ENCODE results near the gene EXOC8.

EXOC8 gene, protein sequence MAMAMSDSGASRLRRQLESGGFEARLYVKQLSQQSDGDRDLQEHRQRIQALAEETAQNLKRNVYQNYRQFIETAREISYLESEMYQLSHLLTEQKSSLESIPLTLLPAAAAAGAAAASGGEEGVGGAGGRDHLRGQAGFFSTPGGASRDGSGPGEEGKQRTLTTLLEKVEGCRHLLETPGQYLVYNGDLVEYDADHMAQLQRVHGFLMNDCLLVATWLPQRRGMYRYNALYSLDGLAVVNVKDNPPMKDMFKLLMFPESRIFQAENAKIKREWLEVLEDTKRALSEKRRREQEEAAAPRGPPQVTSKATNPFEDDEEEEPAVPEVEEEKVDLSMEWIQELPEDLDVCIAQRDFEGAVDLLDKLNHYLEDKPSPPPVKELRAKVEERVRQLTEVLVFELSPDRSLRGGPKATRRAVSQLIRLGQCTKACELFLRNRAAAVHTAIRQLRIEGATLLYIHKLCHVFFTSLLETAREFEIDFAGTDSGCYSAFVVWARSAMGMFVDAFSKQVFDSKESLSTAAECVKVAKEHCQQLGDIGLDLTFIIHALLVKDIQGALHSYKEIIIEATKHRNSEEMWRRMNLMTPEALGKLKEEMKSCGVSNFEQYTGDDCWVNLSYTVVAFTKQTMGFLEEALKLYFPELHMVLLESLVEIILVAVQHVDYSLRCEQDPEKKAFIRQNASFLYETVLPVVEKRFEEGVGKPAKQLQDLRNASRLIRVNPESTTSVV

DNA sequence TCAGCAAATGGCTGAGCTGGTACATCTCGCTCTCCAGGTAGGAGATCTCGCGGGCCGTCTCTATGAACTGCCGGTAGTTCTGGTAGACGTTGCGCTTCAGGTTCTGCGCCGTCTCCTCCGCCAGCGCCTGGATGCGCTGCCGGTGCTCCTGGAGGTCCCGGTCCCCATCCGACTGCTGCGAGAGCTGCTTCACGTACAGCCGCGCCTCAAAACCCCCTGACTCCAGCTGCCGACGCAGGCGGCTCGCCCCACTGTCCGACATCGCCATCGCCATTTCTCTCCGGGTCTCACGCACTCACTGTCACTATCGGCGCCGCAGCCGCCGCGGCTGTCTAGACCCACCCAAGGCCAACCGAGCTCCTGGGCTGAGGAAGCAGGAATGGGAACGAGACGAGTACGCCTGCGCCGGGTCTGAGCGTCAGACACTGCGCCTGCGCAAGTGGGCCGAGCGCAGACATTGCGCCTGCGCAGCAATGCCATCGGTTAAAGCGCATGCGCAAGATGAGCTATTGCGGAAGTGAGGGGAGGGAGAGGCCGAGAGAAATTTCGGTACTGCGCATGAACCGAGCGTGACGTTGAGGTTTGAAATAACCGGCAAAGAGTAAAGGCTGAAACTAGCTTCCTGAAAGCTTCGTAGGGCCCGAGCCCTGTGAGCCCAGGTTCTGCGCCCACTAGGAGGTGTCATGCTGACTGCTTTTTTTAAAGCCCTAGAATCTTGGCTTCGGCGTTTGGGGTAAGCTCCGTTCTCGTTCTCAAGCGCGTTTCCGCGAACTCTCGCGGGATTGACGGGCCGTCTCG is at the start of gene EXOC8:
EXOC8 (minus strand) TSS at position 381 of the 798 bp plus-strand sequence; CDS start at position 274, 107 bp downstream.
- DNase-seq: peak; percentile 99

DNA sequence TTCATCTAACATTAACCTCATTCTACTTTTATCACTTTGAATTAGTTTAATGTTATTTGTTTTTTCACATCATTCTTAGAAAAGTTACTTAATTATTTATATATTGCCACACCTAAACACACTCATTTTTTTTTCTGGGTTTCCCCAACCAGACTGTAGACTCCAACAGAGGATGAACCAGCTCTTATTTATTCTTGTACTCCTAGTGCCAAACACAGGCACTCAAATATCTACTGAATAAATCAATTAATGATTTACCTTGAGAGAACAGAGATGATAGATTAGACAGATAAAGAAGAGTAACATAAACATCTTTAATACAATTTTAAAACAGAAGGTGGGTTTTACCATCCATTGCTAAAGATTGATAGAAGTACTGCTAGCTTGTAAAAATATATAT is 48.8 kb upstream of the EXOC8 start:
- DNase-seq: no peak

DNA sequence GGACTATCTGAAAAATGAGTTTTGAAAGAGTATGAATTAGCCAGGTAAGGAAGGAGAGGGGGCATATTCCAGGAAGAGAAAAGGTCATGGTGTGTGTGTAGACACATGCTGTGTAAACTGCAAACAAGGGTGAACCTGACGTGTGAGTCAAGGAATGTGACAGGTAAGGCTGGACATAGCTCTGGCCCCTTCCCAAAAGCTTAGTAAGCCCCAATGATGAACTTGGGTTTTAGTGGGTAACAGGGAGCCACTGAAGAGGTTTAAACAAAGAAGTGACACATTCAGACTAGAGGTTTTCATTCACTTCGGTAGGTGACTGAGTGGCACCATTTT is 47.7 kb upstream of the EXOC8 start:
- no peak for DNase-seq

DNA sequence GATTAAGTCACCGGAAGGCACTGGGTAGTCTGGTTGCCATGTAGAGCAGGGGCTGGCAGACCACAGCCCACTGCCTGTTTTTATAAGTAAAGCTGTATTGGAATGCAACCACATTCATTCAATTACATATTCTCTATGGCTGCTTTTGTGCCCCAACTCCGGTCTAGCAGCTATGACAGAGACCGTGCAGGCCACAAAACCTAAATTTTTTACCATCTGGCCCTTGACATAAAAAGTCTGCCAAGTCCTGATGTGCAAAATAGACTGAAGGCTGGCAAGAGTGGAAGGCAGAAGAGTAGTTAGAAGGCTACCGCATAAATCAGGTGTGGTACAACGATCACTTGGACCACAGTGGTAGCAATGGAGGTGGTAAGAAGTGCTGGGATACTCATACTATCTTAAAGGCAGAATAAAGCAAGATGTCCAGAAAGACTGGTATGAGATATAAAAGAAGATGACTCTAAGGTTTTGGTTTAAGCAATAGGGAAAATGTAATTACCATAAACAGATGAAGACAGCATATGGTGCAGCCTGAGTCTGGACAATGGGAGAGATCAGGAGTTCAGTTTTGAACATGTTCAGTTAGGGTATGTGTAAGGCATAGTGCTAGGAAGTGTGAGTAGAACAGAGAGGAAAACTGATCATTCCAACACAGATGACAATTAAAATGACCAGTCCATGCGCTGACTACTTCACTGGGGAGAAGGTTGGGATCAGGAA is 47.2 kb upstream of the EXOC8 start:
- DNase-seq: no peak

DNA sequence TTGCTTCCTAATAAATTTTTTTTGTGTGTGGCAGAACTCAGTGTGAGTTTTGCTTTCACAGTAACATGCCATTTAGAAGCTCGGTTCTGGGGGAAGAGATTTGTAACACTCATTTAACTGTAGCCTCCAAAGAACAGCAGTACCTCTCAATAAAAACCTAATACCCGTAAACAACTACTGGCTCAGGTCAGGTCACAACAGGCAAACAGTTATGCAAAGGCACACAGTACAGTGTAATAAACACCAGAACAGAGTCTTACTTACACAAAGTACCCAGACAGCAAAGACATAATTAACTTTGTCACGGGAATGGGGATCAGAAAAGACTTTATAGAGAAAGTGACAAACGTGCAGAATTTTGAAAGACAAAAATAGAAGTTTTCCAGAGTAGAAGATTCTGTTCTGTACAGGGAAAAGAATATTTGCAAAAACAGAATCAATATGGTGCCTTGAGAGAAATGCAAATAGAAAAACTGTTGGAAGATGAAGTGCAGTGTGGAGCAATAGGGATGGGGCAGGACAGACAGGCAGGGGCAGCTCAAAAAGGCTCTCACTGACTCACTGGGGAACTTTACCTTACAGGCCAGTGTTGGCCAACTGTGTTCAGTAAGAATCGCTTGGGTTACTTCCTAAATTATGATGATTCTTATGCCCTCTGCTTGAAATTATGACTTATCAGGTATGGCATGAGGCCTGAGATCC is 45.7 kb upstream of the EXOC8 start:
- DNase-seq: no peak

DNA sequence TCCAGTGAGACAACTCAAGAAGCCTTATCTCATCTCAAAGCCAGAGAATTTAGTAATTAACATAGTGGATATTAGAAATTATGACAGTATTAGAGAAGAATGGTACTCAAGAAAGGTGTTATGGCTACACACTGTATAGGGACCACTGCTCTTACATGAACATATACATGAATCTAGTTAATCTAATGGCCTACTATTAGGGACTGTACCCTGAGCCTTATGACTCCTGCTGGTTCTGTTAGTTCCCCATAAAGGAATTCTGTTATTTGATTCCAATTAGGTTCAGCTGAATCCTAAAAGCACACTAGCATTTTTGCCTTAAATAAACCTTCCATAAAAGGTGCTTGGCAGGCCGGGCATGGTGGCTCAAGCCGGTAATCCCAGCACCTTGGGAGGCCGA is 44.8 kb upstream of the EXOC8 start:
- no peak for DNase-seq

DNA sequence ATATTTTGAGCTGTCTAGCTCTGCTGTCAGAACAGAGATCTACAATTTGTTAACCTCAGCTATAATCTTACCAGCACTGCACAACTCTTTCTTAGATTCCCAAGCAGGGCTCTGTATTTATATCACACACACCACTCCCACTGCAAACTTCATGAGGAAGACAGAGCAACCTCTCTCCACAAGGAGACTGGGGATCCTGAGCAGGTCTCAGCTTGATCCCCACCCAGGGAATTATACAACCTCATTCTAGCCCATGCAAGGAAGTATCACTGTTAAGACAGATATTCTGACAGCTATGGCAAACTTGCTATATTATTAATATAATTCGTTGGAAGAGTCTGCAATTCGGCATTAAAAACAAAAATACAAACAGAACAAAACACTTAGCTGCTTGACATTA is 44.1 kb upstream of the EXOC8 start:
- no peak for DNase-seq

DNA sequence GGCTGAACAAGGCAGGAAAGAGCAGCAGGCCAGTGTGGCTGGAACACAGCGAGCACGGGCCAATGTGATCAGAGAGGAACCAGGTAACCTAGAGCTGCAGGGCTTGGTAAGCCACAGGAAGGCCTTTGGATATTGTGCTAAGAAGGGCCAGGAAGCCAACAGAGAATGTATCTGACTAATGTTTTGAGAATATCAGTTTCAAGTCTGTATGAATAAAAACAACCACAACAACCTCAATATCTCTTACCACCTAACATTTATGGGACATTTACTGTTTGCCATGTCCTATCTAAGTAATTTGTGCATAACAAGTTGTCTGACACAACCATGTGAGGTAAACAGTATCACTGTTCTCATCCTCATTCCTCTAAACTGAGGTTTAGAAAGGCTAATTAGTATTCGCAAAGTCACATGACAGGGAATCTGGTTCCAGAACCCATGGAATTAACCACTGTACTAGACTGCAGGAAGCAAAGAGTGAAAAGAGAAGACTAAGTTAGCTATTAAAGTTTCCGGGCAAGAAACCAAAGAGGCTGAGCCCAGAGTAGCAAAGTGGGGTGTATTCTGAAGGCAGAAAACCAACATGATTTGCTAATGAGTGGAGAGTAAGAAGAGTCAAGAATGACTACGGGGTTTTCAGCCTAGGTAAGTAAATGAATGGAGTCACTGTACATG is 39.4 kb upstream of the EXOC8 start:
- no peak for DNase-seq

DNA sequence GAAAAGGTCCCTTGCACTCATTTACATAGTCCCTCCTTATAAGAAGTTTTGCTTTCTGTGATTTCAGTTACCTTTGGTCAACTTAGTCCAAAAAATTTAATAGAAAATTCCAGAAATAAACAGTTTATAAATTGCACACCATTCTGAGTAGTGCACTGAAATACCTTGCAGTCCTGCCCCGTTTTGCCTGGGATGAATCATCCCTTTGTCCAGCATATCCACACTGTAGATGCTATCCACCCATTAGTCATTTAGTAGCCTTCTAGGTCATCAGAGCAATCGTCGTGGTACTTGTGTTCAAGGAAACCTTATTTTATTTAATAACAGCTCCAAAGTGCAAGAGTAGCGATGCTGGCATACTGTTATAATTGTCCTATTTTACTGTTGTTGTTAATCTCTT is 38.4 kb upstream of the EXOC8 start:
- no peak for DNase-seq

DNA sequence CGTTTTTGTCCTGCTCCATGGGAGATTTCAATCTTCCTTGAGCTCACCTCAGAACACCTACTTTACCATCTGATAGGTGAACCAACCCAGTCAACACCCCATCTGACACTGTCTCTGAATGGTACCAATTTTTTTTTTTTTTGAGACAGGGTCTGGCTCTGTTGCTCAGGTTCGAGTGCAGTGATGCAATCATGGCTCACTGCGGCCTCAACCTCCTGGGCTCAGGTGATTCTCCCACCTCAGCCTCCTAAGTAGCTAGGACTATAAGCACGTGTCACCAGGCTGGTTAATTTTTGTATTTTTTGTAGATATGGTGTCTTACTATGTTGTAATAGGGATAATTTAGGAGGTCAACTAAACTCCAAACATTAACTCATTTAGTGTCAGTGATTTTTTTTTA is 36.7 kb upstream of the EXOC8 start:
- DNase-seq: no peak

DNA sequence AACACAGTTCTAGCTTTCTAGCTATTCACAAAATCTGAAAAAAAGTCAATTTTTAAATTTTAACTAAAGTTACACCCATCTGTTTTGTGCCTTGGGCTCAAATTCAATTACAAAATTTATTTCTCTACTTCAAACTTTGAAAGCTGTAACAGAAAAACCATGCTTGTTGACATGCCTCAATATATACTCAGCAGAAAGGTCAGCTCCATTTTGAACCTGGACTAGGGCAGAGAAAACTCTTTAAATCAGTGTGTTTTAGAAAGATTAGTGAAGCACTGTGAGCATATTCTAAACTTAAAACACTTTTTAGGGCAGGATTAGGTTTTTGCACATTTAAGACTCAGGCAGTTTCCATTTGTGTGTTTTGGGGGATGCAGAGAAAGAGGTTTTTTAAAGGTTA is 34.8 kb upstream of the EXOC8 start:
- no peak for DNase-seq

DNA sequence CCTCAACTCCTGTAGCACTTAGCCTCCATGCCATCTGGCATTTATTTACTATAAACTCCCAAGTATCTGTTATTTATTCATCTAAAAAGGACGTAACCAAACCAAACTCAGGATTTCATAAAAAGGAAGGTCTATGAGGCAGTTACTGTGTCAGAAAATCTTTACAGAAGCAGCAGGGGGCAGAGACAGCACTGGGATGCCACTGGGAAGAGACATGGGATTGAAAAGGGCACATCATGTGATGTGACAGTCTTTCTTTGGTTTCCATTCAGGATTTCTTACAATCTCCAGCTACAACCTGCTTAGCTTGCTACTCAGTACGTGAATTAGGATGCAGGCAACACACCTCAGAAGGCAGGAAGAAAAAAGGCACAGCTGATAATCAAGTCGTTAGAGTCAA is 31.6 kb upstream of the EXOC8 start:
- no peak for DNase-seq

DNA sequence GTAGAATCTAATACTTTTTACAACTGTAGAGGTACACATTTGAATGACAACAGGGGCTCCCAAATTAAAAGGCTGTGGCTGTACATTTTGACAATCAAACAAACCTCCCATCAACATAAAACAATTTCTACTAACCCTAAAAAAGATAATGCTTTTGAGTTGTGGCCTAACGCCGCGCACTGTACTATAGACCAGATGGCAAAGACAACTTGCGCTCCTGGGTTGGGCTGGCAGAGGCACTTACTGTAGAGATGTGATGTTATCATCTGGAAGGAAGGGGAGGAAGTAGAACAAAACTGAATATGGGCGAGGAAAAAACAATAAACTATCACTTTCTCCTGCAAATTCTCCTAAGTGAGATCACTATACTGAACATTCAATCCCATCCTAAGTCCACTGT is 26.5 kb upstream of the EXOC8 start:
- no peak for DNase-seq

DNA sequence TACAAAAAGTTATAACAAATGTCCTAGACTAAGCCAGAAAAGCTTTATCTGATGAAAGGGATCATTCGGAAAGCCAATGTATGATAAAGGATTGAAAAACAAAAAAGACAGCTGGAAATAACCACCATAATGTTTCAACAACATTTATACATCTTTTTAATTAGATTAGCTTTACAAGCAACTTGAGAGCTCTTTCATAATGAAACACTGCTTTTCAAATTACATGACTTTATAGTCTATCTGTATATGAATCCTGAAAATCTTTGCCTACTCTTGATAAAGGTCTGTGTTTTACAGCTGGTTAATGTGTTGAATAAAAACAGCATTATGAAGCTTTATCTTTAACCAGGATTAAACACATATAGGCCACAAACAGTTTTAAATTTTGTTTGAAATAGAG is 26.0 kb upstream of the EXOC8 start:
- no peak for DNase-seq

DNA sequence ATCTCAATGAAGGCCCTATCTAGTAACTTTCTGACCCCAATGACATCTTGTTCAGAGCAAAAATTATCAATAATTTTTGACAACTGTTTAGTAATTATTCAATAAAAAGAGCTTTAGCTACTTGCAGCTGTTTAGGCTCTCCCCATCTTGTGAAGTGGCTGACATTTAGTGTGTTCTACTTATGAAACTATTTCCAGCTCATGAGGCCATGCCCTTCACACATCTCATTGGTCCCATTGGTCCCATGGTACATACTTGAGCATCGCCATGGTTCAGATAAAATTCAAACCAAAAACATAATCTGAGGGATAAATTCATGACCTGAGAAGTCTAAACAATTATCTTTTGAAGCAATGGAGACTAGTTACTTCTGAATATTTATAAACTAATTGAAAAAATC is 24.7 kb upstream of the EXOC8 start:
- no peak for DNase-seq

DNA sequence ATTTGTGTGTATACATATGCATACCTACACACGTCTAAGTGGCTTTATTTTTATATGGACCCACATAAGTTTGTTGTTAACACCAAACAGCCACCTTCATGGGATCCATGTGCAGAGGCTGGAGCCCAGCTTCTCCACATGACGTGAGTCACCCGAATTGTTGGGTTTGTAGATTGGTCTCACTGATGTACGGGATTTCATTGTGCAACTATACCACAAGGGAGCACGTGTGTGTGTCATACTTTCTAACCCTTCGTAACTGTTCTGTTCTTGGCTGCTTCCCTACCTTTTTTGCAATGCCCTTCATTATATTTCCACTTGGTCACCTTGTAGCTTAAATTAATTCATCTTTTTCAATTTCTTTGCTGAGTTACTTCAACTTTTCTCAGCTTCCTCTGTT is 21.5 kb upstream of the EXOC8 start:
- DNase-seq: no peak

DNA sequence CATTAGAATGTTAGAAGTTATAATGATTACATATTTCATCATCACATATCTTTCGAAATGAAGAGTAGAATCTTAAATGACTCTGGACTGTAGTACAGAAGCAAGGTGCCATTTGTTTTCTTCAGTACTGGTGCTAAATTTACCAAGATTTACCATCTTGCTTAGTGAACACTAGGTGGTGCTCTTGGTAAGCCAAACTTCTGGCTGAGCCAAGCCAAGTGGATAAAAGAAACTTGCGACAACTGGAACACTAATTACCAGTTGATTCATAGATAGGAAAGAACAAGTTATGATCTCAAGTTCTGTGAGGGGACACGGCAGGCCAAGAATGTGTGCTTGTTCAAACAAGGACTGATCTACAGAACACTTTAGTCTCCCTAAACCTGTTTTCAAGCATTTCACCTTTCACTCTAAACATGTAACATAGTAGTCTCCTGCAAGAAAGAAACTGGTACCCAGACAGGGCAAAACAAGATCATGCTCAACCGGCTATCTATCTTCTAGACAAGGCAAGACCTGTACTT is 20.2 kb upstream of the EXOC8 start:
- peak; percentile 71 for DNase-seq

DNA sequence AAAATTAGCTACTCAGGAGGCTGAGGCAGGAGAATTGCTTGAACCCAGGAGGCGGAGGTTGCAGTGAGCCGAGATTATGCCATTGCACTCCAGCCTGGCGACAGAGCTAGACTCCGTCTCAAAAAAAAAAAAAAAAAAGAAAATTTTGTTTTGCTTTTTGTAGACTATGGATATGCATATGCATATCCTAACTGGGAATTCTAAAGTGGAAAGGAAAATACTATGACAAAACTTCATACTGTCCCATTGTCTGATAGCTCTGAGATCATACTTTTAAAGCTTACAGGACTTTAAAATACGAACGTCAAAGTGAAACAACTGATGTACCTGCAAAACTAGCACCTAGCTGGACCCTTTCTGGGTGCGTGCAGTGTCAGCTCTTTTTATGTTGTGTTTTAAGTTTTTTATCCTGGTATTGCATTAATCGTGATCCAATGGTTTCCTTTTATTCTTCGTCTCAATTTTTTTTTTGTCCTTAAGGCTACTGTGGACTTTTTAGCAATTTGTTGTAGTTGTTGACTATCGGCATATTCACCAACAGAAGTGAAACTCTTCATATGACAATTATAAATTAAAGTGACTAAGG is 19.6 kb upstream of the EXOC8 start:
- no peak for DNase-seq

DNA sequence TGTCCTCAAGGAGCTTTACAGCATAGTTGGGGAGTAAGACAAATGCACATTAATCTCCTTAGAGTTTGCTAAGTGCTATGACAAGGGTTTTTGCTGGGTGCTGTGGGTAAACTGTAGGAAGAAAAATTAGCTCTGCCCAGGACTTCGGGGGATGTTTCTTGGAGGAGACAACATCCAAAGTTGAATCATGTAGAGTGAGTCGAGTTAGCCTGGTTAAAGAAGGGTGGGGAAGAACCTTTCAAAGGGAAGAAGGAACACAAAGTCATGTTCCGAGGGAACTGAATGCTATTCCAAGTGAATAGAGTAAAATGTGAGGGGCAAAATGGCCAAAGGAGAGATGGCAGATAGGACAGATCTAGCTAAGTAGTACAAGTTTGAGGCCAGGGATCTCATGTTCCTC is 17.5 kb upstream of the EXOC8 start:
- DNase-seq: no peak

DNA sequence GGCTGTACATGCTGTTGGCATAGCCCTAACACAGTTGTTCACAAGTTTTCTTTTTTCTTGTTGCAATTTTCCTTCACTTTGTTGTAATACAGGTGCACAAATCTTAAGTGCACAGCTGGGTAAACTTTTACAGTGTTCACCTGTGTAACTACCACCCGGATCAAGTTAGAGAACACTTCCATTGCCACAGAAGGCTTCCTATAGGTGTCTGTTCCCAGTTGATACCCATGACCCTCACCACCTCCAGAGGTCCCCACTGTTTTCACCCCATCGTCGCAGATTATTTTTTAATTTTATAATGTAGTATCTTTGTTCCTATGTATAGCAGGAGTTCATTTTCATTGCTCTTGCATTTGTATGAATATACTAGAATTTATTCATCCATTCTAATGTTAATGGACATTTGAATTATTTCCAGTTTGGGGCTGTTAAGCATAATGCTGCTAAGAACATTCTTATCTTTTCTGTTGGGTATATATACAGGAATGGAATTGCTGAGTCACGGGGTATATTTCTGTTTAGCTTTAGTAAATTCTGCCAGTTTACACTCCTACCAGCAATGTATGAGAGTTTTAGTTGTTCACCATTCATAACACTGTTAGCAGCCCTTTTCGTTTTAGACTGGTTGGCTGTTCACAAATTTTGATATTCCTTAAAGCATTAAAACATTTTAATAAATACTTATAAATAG is 16.8 kb upstream of the EXOC8 start:
- no peak for DNase-seq

DNA sequence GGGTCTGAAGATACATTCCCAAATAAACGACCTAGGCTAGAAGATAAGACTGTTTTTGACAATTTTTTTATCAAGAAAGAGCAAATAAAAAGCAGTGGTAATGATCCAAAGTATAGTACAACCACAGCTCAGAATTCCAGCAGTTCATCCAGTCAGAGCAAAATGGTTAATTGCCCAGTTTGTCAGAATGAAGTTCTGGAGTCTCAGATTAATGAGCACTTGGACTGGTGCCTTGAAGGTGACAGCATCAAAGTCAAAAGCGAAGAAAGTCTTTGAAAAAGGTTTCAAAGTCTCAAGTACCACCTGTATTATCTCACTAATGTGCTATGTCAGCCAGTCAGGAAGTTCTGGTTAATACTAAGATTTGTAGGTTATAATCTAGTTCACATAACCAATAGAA is 15.4 kb upstream of the EXOC8 start:
- no peak for DNase-seq
